Epidermal melanocyte (primary cell): Measurements from ENCODE around the gene NCEH1.
"Not testable (repeated sequence)": the region's sequence is repeated elsewhere in the genome, so short reads cannot be mapped to it uniquely, and the experiment has no call there.

ENCODE experiments used
- DNase-seq: peaks from one replicate; pipeline ENCODE4 v3.0.0; 2011; ENCODE audit warnings: low spot score; ENCODE audit not compliant: insufficient read length

Gene NCEH1

DNA sequence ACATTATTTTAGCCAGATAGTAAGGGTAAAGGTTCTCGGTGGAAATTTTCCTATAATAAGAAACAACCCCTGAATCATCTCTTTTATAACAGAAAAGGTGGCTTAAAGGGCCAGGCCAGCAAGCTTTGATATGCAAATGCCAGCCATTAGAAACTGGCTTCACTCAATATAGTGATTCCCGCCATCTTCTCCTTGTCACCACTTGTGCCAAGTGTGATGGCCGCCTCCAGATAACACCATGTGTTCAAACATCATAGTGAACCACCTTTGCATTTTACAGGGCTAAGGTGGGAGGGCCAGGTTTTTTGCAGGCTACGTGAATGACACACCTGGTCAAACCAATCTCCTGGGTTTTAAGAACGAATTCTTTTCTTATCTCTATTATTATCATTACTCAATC is 31.3 kb downstream of the NCEH1 start:
- no peak for DNase-seq

DNA sequence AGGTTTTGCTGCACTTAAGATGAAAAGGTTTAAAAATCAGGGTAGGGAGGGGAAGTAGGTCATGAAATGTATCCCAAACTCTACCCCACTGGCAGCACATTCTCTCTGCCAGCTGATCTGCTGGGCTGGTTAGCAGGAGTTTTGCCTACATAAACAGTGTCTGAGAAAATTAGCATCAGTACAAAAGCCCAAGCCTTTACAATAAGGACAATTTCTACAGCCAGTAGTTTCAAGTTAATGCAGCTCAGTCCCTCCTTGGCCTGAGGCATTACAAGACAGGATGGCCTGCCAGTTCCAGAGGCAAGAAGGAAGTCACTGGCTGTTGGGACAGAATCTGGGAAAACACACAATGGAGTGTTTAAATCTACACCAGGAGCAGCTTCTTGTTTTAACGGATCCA is 32.8 kb downstream of the NCEH1 start:
- no peak for DNase-seq

DNA sequence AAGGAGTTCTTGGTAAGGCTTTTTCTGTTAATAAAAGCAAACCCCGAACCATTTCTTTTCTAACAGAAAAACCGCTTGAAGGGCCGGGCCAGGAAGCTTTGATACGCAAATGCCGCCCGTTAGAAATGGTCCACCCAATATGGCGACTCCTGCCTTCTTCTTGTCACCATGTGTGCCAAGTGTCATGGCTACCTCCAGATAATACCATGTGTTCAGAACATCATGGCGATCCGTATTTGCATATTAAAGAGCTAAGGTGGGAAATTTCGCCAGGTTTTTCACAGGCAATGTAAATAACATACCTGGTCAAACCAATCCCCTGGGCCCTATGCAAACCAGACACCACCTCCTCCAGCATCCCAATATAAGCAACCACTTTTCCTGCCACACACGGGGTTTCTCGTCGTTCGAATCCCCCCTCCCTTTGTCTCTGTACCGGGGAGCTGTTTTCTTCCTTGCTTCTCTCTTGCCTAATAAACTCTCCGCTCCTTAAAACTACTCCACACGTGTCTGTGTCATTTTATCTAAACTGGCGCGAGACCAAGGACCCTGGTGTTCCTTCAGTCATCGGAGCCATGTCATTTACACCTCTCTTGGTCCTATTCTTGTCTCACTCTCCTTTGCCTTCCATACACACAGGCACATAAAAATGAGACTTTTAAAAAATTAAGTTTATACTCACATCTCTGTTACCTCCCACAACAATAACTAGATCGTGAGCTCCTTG is 34.5 kb downstream of the NCEH1 start:
- no peak for DNase-seq

DNA sequence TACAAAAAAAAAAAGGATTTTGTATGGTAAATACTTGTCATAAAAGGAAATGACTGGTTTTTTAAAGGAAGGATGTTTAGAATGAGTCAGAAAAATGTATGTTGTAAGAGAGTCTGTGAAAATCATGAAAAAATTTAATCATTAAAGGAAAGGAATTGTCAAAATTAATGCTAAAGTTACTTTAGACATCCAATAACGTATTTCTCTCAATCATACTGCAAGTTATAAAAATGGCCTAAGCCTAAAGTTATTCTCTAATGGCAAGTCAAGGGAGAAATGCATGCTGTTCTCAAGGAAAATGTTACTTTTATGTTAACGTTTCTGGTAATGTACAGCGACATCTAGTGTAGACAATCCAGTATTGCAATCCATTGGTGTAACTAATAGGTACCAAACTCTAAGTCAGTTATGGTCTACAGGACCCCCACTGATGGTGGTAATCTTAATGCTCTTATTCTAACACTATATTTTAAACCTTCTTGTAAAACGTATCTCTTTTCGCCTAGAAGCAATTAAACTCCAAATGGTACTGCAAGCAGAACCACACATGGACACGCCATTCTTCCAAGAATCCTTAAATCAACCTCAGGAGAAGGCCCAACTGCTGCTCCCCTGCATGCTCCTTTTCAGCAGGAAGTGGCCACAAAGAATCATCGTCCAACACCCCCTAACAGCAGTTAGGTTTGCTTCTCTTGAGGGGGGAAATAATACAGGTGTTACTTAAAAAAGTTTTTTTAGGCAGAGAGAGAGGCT is 35.2 kb downstream of the NCEH1 start:
- DNase-seq = no peak

DNA sequence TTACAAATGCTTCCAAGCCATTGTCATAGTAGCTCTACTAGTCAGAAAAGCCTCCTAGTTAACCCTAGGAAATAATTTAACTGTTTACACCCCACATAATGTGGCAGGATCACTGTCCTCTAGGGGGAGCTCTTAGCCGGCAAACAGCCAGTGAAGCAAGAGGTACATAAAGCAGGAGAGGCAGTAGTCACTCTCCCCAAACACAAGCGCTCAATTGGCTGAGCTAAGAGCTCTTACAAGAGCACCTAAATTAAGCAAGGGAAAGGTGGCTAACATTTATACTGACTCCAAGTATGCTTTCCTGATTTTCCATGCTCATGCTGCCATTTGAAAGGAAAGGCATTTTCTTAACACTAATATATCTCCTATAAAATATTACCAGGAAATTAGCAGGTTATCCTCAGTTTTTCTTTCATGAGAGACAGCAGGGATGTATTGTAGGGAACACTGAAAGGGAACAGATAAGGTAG is 37.6 kb downstream of the NCEH1 start:
- no peak for DNase-seq

DNA sequence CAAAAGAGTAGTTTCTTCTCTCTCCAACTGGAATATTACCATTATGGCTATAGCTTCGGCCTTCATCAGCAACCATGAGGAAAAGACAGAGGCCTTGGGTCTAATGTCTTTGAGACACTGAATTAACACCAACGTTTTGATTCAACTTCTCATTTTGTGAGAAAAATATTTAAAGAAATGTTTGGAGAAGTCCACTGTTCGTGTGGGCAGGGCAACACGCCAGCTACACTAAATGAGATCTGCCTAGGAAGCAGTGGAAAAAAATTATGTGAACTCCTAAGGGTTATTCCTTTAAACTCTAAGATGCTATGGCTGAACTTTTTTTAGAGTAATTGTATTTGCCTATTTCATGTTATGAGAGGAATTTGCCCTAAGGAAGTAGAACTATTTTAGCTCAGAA is 41.8 kb downstream of the NCEH1 start:
- DNase-seq = no peak

DNA sequence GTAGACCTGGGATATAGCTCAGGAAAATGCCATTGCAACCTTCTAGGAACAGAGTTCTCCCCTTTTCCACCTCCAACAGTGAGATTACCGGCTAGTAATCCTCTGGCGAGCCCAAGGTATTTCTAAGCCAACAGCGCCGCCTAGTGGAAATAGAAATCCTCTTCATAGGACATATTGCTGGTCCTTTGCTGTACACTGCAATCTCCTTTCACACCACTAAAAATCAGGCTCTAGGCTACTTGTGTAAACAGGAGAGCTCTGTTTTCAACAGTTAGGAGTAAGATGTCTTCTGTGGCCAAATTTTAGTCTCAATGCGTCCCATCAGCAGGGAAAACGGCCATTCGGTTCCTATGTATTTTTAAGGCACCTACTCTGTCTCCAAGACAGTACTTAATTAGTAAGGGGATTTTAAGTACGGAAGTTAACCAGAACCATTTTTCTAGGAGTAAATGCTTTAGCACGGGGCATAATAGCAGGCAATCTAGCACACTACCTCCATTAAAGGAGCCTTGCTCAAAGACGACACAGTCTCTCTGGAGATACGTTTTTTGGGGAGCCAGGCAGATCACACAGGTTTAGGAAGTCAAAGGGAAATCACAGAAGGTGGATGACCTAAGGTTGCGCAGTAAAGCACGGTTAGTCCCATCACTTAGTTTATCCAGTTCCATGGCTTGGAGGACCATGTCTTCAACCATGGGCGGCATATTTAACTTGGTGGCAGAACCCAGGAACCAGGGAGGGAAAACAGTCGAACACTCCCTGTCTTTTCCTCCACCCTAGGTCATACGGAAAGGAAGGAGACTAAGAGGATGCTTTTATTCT is 43.8 kb downstream of the NCEH1 start:
- DNase-seq = peak; percentile 43

DNA sequence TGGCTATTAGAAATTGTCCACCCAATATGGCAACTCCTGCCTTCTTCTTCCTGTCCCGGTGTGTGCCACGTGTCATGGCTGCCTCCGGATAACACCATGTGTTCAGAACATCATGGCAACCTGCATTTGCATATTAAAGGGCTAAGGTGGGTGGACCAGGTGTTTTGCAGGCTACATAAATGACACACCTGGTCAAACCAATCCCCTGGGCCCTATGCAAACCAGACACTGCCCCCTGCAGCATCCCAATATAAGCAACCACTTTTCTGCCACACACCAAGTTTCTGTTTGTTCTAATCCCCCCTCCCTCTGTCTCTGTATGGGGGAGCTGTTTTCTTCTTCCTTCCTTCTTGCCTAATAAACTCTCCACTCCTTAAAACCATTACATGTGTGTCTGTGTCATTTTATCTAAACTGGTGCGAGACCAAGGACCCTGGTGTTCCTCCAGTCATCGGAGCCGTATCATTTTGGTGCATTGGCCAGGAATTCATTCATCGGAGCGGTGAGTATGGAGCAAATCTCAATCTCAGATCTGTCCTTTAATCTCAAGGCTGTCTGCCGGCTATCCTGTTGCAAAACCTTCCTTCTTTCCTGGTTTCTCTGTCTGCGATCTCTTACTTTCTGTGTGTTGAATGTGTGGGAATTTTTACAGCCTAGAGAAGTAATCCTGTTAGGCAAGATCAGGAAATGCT is 44.5 kb downstream of the NCEH1 start:
- DNase-seq = no peak

DNA sequence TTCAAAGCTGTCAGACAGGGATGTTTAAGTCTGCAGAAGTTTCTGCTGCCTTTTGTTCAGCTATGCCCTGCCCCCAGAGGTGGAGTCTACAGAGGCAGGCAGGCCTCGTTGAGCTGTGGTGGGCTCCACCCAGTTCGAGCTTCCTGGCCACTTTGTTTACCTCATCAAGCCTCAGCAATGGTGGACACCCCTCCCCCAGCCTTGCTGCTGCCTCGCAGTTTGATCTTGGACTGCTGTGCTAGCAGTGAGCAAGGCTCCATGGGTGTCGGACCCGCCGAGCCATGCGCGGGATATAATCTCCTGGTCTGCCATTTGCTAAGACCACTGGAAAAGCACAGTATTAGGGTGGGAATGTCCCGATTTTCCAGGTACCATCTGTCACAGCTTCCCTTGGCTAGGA is 45.4 kb downstream of the NCEH1 start:
- not testable (repeated sequence) for DNase-seq

DNA sequence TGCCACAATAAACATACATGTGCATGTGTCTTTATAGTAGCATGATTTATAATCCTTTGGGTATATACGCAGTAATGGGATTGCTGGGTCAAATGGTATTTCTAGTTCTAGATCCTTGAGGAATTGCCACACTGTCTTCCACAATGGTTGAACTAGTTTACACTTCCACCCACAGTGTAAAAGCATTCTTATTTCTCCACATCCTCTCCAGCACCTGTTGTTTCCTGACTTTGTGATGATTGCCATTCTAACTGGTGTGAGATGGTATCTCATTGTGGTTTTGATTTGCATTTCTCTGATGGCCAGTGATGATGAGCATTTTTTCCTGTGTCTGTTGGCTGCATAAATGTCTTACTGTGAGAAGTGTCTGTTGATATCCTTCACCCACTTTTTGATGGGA is 50.4 kb downstream of the NCEH1 start:
- DNase-seq = not testable (repeated sequence)

DNA sequence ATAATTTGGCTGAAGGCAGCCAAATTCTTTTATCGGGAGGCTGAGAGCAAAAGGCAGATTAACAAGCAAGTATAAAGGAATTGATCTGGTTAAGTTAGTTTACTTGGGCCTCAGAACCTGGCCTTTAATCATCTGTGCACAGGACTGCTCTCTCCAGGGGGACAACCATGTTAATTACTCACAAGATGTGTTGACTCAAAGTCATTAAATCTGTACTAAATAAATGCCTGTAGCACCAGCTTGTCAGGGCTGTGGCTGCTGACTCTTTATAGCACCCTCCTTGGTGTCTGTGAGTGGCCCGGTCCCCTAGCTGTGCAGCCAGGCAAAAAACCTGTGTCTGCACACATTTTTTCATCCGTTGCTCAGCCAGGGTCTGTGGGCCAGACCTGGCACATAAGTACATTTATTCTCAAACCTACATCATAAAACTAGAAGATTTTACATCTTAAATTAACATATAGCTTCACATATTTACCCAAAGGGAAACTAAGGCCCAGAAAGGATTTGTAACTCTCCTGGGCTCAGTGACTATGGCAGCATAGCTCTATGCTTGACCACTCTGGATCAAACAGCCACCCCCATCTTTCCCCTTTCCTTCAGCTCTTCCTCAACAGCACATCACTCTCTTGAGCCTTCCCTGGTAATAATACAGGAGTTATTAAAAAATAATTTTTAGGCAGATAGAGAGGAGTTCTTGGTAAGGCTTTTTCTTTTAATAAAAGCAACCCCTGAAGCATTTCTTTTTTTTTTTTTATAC is 51.4 kb downstream of the NCEH1 start:
- DNase-seq = no peak

DNA sequence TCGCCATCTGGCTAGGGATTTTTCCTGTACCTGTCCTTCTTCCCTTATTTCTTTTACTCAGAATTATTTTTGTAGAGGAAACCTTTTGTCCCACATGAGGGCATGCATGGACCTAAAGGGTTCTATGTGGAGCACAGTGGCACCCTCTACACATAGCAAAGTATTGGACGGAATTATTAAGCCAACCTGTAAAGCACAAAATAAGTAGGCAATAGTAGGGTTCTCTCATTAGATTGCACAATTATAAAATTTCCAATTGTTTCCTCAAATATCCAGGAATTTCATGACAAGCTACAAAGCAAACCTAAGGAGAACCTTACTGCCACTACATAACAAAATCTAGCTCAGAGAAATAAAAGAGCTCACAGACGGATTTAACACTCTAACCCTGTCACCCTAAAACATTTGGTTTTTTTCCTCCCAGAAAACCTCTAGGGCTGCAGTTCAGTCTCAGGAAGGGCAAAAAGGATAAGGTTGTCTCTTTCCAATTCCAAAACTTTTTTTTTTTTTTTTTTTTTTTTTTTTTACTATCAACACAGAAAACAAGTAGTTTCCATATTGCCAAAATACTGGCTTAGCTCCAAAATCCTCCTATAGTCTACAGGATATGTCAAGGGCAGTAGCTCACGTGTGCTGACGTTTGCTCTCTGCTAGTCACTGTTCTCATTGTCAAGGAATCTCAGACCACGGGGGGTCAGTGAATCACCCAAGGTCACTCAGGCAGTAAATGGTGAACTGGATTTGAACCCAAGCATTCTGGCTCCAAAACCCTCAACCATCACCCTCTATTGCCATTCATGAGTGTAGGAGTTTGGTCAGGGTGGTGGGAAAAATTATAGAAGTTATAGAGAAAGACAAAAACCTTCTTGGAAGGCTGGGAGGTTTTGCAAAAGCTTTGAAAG is 52.3 kb downstream of the NCEH1 start:
- no peak for DNase-seq

DNA sequence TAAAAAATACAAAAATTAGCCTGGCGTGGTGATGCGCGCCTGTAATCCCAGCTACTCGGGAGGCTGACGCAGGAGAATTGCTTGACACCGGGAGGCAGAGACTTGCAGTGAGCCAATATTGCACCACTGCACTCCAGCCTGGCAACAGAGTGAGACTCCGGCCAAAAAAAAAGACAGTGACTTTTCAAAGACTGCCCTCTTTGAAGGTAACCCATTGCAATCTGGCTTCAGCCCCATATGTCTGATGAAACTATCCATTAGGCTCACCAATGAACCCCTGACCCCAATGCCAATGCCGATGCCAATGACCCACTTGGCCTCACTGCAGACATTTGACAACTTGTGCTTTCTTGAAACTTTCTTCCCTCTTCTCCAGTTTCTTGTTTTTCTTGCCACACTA is 54.3 kb downstream of the NCEH1 start:
- DNase-seq = no peak

DNA sequence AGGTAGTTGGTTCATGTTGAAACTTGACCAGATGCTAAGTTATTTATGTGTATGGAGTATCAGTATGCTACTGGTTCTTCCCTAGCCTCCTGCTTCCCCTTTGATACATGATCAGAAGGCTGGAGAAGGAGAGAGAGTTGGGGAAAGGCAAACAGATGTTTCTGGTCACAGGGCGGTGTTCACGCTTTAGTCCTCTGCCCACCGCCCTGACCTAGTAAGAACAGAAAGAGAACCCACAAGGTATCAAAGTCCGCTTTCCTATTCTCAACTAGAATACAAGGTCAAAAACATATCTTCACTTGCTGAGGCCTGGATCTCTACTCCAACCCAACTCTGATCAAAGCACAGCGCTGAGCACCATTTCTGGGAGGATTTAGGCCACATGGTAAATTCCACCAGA is 55.5 kb downstream of the NCEH1 start:
- no peak for DNase-seq

DNA sequence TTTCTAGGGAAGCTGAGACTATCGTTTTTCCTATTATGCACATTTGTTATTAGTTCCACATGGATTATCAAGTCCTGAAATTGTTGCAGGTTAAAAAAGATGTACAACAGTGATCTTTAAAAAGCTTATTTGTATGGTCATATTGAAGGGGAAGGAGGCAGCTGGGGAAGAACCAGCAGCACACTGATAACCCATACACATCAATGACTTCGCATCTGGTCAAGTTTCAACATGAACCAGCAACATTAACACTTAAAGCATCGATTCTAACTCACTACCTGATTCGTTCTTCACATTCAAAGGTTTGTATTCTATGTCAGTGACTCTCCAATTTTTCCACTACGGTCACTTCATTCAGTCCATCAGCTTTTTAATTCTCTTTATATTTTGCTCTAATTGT is 56.4 kb downstream of the NCEH1 start:
- DNase-seq = no peak

DNA sequence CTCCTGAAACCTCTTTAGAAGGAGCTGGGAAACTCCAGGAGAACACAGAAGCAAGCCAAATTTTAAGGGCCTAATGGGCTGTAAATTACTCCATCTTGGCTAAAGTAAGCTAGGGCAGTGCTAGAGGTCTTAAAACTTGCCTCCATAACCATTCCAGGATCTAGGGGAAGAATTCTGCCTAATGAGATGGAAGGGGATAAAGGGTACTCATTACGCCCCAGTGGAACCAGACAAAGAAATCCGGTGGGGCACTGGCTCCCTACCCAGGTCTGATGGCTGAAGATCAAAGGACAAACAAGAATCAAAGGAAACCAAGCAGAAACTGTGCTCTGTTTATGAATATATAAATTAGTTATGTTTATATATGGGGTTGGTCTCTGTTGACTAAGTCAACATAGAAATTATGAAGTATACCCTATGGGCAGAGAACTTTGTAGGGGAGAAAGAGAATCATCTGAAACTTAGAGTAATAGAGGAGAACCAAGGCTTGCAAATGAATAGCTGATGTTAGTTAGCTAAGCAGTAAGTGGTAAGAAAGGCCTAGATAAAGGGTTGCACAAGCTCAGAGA is 57.8 kb downstream of the NCEH1 start:
- no peak for DNase-seq

DNA sequence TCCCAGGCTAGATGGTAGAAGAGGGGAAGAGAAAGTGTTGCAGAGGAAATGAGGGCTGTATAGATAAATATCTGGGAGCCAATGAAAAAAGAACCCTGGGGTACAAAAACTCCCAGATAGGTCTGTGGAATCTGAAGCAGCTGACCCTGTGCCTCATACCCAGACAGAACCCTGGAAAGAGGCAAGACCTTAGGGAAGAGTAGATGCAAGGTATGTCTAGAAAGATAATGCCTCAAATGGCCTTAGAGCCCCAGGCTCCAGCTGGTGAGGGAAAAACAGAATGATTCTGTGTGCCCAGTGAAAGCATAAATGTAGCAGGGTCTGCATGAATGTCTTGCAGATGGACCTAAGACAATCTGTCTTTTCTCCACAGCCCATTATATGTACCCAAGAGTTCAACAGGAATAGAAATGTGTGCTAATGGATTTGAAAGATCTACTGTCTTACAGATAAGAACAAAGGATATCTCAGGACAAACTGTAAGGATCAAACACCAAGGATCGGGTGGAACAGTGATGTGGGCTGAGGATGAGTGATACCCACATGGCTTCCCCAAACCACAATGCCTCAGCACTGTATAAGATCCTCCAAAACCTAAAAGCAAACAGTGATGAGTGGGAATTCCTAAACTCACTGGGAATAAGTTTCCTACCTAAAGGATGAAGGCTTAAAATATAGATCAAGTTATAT is 58.8 kb downstream of the NCEH1 start:
- no peak for DNase-seq

DNA sequence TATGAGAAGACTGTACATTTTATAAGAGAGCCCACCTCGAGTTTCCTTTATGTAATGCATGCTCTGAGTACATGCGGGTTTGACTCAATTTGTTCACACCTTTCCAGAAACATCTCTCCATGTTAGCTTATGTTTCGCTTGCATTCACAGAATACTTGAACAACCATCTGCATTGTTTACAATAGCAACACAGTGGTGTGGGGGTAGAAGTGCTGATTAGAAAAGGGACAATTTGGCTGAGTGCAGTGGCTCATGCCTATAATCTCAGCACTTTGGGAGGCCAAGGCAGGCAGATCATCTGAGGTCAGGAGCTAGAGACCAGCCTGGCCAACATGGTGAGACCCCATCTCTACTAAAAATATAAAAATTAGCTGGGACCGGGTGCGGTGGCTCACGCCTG is 60.9 kb downstream of the NCEH1 start:
- DNase-seq = no peak

DNA sequence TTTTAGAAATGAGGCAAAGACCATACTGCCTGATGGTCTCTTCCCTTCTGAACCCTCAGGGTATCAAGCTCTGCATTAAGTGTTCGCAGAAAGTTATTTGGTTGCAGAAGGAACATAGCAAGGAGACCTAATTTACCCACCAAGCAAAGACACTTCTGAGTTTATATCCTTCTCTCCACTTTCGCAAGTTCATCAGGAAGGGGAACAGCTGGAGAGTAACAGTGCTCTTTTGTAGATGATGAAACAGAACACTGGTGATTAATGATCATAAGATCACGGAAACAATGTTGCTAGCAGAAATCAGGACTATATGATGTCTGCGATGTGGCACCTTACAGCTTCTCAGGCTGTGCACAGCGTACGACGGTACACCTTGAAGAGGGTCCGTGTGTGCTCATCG is 62.1 kb downstream of the NCEH1 start:
- peak; percentile 21 for DNase-seq
